ENCODE data around the gene DOK6. TPM values are rescaled to one million over a fixed set of nuclear protein-coding genes. Genes with fewer than 3 reads are reported as not detected.

Gene DOK6
- total and polyA plus RNA-seq, 9 of the 15 experiments (the other 6 are each of a cell fraction or from before 2014, with no cell fraction given): not detected

DNA sequence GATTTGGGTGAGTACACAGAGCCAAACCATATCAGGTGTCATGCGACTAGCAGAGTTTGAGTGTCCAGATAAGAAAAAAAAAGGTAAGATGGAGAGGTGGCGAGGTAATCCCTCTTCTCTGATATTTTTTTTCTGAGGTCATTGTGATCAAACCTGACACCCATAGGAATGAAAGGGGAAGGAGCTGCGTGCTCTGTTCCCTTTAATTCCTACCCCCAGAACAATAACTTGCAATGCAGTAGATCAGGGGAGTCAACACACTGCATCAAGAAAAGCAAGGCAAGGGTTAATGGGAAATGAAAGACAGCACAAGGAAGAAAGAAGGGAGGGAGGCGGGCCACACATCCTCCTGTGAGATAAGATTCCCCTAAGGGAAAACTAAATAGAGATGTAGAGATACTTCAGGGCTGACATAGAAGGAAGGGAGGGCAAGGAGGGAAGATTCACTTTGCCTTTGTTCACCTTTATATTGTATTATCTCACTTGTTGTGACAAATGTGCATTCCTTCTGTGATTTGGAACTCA lies 414.2 kb downstream of the DOK6 start:
- intact Hi-C loops (cut with micrococcal nuclease) (no loop called here), in situ Hi-C loops (cut with MboI) (no loop called here)
- DNase-seq (ENCODE audit: extremely low read depth in 1 of 4, low spot score in 3 of 4) (no peak), FAIRE-seq (no peak), ATAC-seq (no peak)
- H3K79me2 ChIP-seq (ENCODE audit: control insufficient read depth, insufficient read depth, low read length): no peaks in the 10 kb centered on the region
- H3K9me3 ChIP-seq (replicated peaks; ENCODE audit: control insufficient read depth, insufficient read depth, low read depth, low read length): no peaks in the 10 kb centered on the region
- TF ChIP-seq, protein P1, sequence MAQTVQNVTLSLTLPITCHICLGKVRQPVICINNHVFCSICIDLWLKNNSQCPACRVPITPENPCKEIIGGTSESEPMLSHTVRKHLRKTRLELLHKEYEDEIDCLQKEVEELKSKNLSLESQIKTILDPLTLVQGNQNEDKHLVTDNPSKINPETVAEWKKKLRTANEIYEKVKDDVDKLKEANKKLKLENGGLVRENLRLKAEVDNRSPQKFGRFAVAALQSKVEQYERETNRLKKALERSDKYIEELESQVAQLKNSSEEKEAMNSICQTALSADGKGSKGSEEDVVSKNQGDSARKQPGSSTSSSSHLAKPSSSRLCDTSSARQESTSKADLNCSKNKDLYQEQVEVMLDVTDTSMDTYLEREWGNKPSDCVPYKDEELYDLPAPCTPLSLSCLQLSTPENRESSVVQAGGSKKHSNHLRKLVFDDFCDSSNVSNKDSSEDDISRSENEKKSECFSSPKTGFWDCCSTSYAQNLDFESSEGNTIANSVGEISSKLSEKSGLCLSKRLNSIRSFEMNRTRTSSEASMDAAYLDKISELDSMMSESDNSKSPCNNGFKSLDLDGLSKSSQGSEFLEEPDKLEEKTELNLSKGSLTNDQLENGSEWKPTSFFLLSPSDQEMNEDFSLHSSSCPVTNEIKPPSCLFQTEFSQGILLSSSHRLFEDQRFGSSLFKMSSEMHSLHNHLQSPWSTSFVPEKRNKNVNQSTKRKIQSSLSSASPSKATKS (CRISPR knock-in tag; IDR thresholded peaks at IDR 0.05): no peak
- TF ChIP-seq, protein P2, sequence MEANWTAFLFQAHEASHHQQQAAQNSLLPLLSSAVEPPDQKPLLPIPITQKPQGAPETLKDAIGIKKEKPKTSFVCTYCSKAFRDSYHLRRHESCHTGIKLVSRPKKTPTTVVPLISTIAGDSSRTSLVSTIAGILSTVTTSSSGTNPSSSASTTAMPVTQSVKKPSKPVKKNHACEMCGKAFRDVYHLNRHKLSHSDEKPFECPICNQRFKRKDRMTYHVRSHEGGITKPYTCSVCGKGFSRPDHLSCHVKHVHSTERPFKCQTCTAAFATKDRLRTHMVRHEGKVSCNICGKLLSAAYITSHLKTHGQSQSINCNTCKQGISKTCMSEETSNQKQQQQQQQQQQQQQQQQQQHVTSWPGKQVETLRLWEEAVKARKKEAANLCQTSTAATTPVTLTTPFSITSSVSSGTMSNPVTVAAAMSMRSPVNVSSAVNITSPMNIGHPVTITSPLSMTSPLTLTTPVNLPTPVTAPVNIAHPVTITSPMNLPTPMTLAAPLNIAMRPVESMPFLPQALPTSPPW (CRISPR knock-in tag; IDR thresholded peaks at IDR 0.05): peak; percentile 37; the same call in 1 of the 2 replicates
- no peaks in the 10 kb centered on the region for H3K27me3 ChIP-seq (ENCODE audit: control insufficient read depth in 2 of 2, insufficient read depth in 2 of 2, low read length in 2 of 2)
- no peaks in the 10 kb centered on the region for H3K36me3 ChIP-seq (ENCODE audit: control insufficient read depth, insufficient read depth, low read length)
- POLR2A ChIA-PET: no interaction called here
- WGBS (ENCODE audit: insufficient coverage, low coverage, missing lambda C conversion rate): 0% methylated on average over 3 of the region's 4 CpGs
- no peak overlapping the region for H3K4me3 ChIP-seq
- no peaks in the 10 kb centered on the region for H3K9me1 ChIP-seq (ENCODE audit: control insufficient read depth, insufficient read depth, low read length)
- H3K27ac ChIP-seq (ENCODE audit: extremely low read depth, low read depth, low read length): no peak overlapping the region
- BruUV-seq (replicated peaks): no TSS peak
- H2AFZ ChIP-seq (ENCODE audit: low read depth, low read length): no peak overlapping the region
- H3K9ac ChIP-seq (ENCODE audit: insufficient read depth in 1 of 2, low read depth in 2 of 2, low read length in 2 of 2): no peak overlapping the region
- H4K20me1 ChIP-seq (replicated peaks; ENCODE audit: control insufficient read depth, insufficient read depth, low read length): no peaks in the 10 kb centered on the region
- no peaks in the 10 kb centered on the region for H3K4me1 ChIP-seq (replicated peaks in 1 of 2; ENCODE audit: control insufficient read depth in 2 of 2, insufficient read depth in 2 of 2, low read length in 2 of 2)
- CTCF ChIA-PET (ENCODE audit: low intra/inter-chr PET ratio): no interaction called here
- no peak overlapping the region for H3K4me2 ChIP-seq (ENCODE audit: insufficient read depth, low read length)
